ENCODE measurements around the gene CLRN1. TPM values are rescaled to one million over a fixed set of nuclear protein-coding genes. Genes with fewer than 3 reads are reported as not detected.
A peak's percentile ranks its signal among the peaks of the same experiment; 100 is the strongest.

The CLRN1 gene
- total and polyA plus RNA-seq, 2 of the 13 experiments (the other 11 are each of a cell fraction or from before 2014, with no cell fraction given), result not detected

DNA sequence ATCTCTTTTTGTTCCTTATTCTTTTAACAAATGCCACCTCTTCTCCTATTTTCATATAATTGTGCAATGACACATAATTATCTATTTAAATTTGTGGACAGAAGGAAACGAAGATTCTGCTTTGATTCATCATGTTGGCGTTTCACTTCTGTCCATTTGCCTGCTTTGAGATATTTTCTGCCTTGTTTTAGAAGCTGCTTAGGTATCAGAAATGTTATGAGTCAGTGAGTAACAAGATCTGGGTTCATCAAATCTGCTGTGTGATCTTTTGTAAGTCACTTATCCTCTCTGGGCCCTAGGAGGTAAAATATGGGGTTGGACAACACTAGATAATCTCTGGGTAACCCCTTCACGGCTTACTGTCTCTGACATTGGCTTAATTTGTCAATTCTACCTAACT is 60.0 kb downstream of the CLRN1 start:
- DNase-seq (ENCODE audit: low spot score), result no peak
- H3K9me3 ChIP-seq (ENCODE audit: low read length), result no peaks in the 10 kb centered on the region
- 0 out of 5 replicates have a peak, but pooled peaks cover 0 to 4% of the 10 kb centered on the region in 2 experiments for H3K27me3 ChIP-seq (ENCODE audit: control insufficient read depth in 1 of 2, insufficient read depth in 2 of 2, low read length in 2 of 2)
- CTCF ChIA-PET (ENCODE audit: low intra/inter-chr PET ratio, low total read pairs), result no interaction called here
- POLR2A ChIA-PET, result no interaction called here
- H3K79me2 ChIP-seq (ENCODE audit: insufficient read depth, low read length), result no peaks in the 10 kb centered on the region
- no peak overlapping the region for H3K27ac ChIP-seq (ENCODE audit: extremely low read length, insufficient read depth, low read length)
- in situ Hi-C loops (cut with HindIII; ENCODE audit: extremely low pct_ligation_motif_present, low pct_unique_long_range_greater_than_20kb), result no loop called here
- no peak for TF ChIP-seq KDM1A (CRISPR knock-in tag; IDR thresholded peaks at IDR 0.05)
- no peak for TF ChIP-seq ZMYM3 (CRISPR knock-in tag; IDR thresholded peaks at IDR 0.05)
- TF ChIP-seq NFYB (CRISPR knock-in tag; IDR thresholded peaks at IDR 0.05), result no peak
- TF ChIP-seq, protein P1, sequence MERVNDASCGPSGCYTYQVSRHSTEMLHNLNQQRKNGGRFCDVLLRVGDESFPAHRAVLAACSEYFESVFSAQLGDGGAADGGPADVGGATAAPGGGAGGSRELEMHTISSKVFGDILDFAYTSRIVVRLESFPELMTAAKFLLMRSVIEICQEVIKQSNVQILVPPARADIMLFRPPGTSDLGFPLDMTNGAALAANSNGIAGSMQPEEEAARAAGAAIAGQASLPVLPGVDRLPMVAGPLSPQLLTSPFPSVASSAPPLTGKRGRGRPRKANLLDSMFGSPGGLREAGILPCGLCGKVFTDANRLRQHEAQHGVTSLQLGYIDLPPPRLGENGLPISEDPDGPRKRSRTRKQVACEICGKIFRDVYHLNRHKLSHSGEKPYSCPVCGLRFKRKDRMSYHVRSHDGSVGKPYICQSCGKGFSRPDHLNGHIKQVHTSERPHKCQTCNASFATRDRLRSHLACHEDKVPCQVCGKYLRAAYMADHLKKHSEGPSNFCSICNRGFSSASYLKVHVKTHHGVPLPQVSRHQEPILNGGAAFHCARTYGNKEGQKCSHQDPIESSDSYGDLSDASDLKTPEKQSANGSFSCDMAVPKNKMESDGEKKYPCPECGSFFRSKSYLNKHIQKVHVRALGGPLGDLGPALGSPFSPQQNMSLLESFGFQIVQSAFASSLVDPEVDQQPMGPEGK (CRISPR knock-in tag; IDR thresholded peaks at IDR 0.05), result no peak
- no peaks in the 10 kb centered on the region for H3K4me1 ChIP-seq (ENCODE audit: insufficient read depth, low read length)
- BruUV-seq (replicated peaks), result no TSS peak
- no peak overlapping the region for H2AFZ ChIP-seq (ENCODE audit: low read length)
- 0% methylated on average over 3 of the region's 3 CpGs for WGBS (ENCODE audit: low lambda C conversion rate)
- no peaks in the 10 kb centered on the region for H3K36me3 ChIP-seq (replicated peaks in 1 of 2; ENCODE audit: control insufficient read depth in 1 of 2, insufficient read depth in 2 of 2, low read length in 2 of 2)
- no peaks in the 10 kb centered on the region for H4K20me1 ChIP-seq (ENCODE audit: insufficient read depth, low read length)
- ATAC-seq, result no peak
- intact Hi-C loops (cut with micrococcal nuclease; ENCODE audit: unreplicated experiment), result no loop called here
- no peak for FAIRE-seq
- no peak overlapping the region for H3K4me2 ChIP-seq (ENCODE audit: low read depth, low read length)
- H3K9ac ChIP-seq (ENCODE audit: insufficient read depth, low read depth, low read length), result no peak overlapping the region
- no peak overlapping the region for H3K4me3 ChIP-seq (replicated peaks in 1 of 3; ENCODE audit: insufficient read depth in 1 of 3, low read depth in 2 of 3, low read length in 3 of 3)

DNA sequence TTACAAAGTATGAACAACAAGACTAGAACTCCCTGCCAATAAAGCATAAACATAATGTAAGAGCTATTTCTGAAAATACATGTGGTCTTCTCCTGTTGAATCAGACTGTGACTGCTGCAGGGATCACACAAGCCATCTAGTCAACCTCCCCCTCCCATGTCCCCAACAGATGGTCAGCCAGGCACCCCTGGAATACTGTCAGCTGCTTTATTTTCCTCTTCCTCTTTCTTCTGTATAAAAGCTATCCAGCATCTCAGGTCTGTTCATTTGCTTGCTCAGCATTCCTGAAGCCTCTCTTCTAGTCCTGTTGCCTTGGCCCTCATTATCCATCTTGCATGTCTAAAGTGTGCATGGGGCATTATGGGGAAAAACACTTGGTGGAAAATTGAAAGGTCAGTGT is 60.8 kb downstream of the CLRN1 start:
- no peak for DNase-seq (ENCODE audit: low spot score)
- FAIRE-seq, result no peak
- no peak overlapping the region for H3K4me3 ChIP-seq (replicated peaks in 1 of 3; ENCODE audit: insufficient read depth in 1 of 3, low read depth in 2 of 3, low read length in 3 of 3)
- H3K36me3 ChIP-seq (replicated peaks in 1 of 2; ENCODE audit: control insufficient read depth in 1 of 2, insufficient read depth in 2 of 2, low read length in 2 of 2), result no peaks in the 10 kb centered on the region
- no peaks in the 10 kb centered on the region for H3K4me1 ChIP-seq (ENCODE audit: insufficient read depth, low read length)
- H4K20me1 ChIP-seq (ENCODE audit: insufficient read depth, low read length), result no peaks in the 10 kb centered on the region
- H3K79me2 ChIP-seq (ENCODE audit: insufficient read depth, low read length), result no peaks in the 10 kb centered on the region
- no peak overlapping the region for H3K9ac ChIP-seq (ENCODE audit: insufficient read depth, low read depth, low read length)
- no peak overlapping the region for H2AFZ ChIP-seq (ENCODE audit: low read length)
- TF ChIP-seq, protein P2, sequence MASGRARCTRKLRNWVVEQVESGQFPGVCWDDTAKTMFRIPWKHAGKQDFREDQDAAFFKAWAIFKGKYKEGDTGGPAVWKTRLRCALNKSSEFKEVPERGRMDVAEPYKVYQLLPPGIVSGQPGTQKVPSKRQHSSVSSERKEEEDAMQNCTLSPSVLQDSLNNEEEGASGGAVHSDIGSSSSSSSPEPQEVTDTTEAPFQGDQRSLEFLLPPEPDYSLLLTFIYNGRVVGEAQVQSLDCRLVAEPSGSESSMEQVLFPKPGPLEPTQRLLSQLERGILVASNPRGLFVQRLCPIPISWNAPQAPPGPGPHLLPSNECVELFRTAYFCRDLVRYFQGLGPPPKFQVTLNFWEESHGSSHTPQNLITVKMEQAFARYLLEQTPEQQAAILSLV (CRISPR knock-in tag; IDR thresholded peaks at IDR 0.05; ENCODE audit: borderline replicate concordance), result no peak
- TF ChIP-seq MAFK (conservative IDR thresholded peaks at IDR 0.05 in 1 of 2, IDR thresholded peaks at IDR 0.05 in 1 of 2; ENCODE audit: low read length in 2 of 2), result peak; percentile 53 to 79; a peak in 3 of 4 replicates
- 0 out of 2 replicates have a peak, but pooled peaks have one; percentile 41 for TF ChIP-seq MAFF (IDR thresholded peaks at IDR 0.05; ENCODE audit: low read depth, low read length)
- ChIA-PET CTCF (ENCODE audit: low intra/inter-chr PET ratio, low total read pairs) (no interaction called here), POLR2A (no interaction called here)
- no peak for ATAC-seq
- no TSS peak for BruUV-seq (replicated peaks)
- H3K4me2 ChIP-seq (ENCODE audit: low read depth, low read length), result no peak overlapping the region
- no peak overlapping the region for H3K27ac ChIP-seq (ENCODE audit: extremely low read length, insufficient read depth, low read length)
- 0 out of 5 replicates have a peak, but pooled peaks cover 0 to 4% of the 10 kb centered on the region in 2 experiments for H3K27me3 ChIP-seq (ENCODE audit: control insufficient read depth in 1 of 2, insufficient read depth in 2 of 2, low read length in 2 of 2)
- no peaks in the 10 kb centered on the region for H3K9me3 ChIP-seq (ENCODE audit: low read length)
- intact Hi-C loops (cut with micrococcal nuclease; ENCODE audit: unreplicated experiment) (no loop called here), in situ Hi-C loops (cut with HindIII; ENCODE audit: extremely low pct_ligation_motif_present, low pct_unique_long_range_greater_than_20kb) (no loop called here)

Data from HepG2 (cell line).